HuH-7.5 (cell line): ENCODE measurements around the gene CHMP6.

Experiments used
- DNase-seq: peaks from one replicate; pipeline ENCODE4 v3.0.0; 2011; ENCODE audit warnings: low spot score

CHMP6 gene

GRCh38 chr17:80992077-80992947 is 671 bp downstream of the CHMP6 start:
- peak; percentile 74 for DNase-seq

- DNase-seq, result peak; percentile 23
Observed at GRCh38 chr17:80992948-80993624, 1.4 kb downstream of the CHMP6 start.

- no peak for DNase-seq
Observed at GRCh38 chr17:80995131-80995530, 3.5 kb downstream of the CHMP6 start.

GRCh38 chr17:80996422-80997305 is 5.0 kb downstream of the CHMP6 start:
- no peak for DNase-seq

GRCh38 chr17:80997424-80998117 is 5.9 kb downstream of the CHMP6 start:
- no peak for DNase-seq

- no peak for DNase-seq
Observed at GRCh38 chr17:80998118-80998747, 6.6 kb downstream of the CHMP6 start.

GRCh38 chr17:80998748-80999535 is 7.3 kb downstream of the CHMP6 start:
- DNase-seq, result no peak

GRCh38 chr17:80999536-81000333 is 8.1 kb downstream of the CHMP6 start:
- no peak for DNase-seq

- peak; percentile 14 for DNase-seq
Observed at GRCh38 chr17:81000334-81000630, 8.6 kb downstream of the CHMP6 start.

- peak; percentile 16 for DNase-seq
Observed at GRCh38 chr17:81000631-81001357, 9.2 kb downstream of the CHMP6 start.

GRCh38 chr17:81002013-81002384 is 10.4 kb downstream of the CHMP6 start:
- DNase-seq, result peak; percentile 32

GRCh38 chr17:81002409-81003361 is 11.0 kb downstream of the CHMP6 start:
- peak; percentile 37 for DNase-seq

- DNase-seq, result no peak
Observed at GRCh38 chr17:81003711-81004475, 12.3 kb downstream of the CHMP6 start.

- DNase-seq, result no peak
Observed at GRCh38 chr17:81006891-81007290, 15.2 kb downstream of the CHMP6 start.

- no peak for DNase-seq
Observed at GRCh38 chr17:81008140-81008539, 16.5 kb downstream of the CHMP6 start.

GRCh38 chr17:81009136-81009535 is 17.5 kb downstream of the CHMP6 start:
- DNase-seq, result no peak

GRCh38 chr17:81010935-81011334 is 19.3 kb downstream of the CHMP6 start:
- no peak for DNase-seq
